GM12878 (cell line): ENCODE data around the gene SLC39A5. TPM values are rescaled to one million over a fixed set of nuclear protein-coding genes. Genes with fewer than 3 reads are reported as not detected.

Source experiments
- BACH1 ChIP-seq: fragments of 450-650 bp; IDR thresholded peaks from 2 replicates; pipeline ENCODE4 v1.6.1; 2017; ENCODE audit warnings: mild to moderate bottlenecking, borderline replicate concordance
- BRCA1 ChIP-seq: IDR thresholded peaks from 2 replicates; pipeline ENCODE4 v1.6.1; 2011; ENCODE audit warnings: low read depth, low read length, improper control_type of control experiment
- ETV6 ChIP-seq, 2 experiments: fragments of 450-650 bp in 1 of 2; IDR thresholded peaks in 1 of 2; conservative IDR thresholded peaks in 1 of 2; 2 replicates each; pipeline ENCODE4 v1.6.1; 2014; ENCODE audit warnings: antibody characterized with exemption in 1 of 2, borderline replicate concordance in 1 of 2, low read depth in 1 of 2, mild to moderate bottlenecking in 1 of 2, moderate library complexity in 1 of 2
- EZH2 ChIP-seq: IDR thresholded peaks from 2 replicates; pipeline ENCODE4 v1.6.1; 2012; ENCODE audit warnings: low read depth, mild to moderate bottlenecking, control low read depth, inconsistent platforms, low read length, borderline replicate concordance; ENCODE audit not compliant: control insufficient read depth
- IRF4 ChIP-seq: IDR thresholded peaks from 2 replicates; pipeline ENCODE4 v1.6.1; 2011; ENCODE audit warnings: low read depth, low read length
- MEF2A ChIP-seq: IDR thresholded peaks from 2 replicates; pipeline ENCODE4 v1.6.1; 2011; ENCODE audit warnings: low read depth, mild to moderate bottlenecking, low read length, moderate library complexity; ENCODE audit not compliant: insufficient read depth
- NR2C2 ChIP-seq: IDR thresholded peaks from 2 replicates; pipeline ENCODE4 v1.6.1; 2011; ENCODE audit warnings: borderline replicate concordance, low read depth; ENCODE audit not compliant: control insufficient read depth, insufficient read length
- PAX5 ChIP-seq: IDR thresholded peaks from 2 replicates; pipeline ENCODE4 v1.6.1; 2011; ENCODE audit warnings: low read depth, low read length, borderline replicate concordance
- POU2F2 ChIP-seq: IDR thresholded peaks from 3 replicates; pipeline ENCODE4 v1.6.1; 2011; ENCODE audit warnings: low read depth, mild to moderate bottlenecking, low read length, borderline replicate concordance
- RCOR1 ChIP-seq: conservative IDR thresholded peaks from 2 replicates; pipeline ENCODE4 v1.6.1; 2012; ENCODE audit warnings: low read depth, low read length, improper control_type of control experiment
- SREBF2 ChIP-seq: IDR thresholded peaks from 2 replicates; pipeline ENCODE4 v1.6.1; 2012; ENCODE audit warnings: mild to moderate bottlenecking, low read length
- SUPT20H ChIP-seq: IDR thresholded peaks from 2 replicates; pipeline ENCODE4 v1.6.1; 2011; ENCODE audit warnings: low read depth, mild to moderate bottlenecking, low read length, moderate library complexity, borderline replicate concordance; ENCODE audit not compliant: control insufficient read depth
- SUZ12 ChIP-seq: fragments of 200-600 bp; sonication (generic); IDR thresholded peaks from one replicate; pipeline ENCODE4 v1.6.1; 2018; ENCODE audit warnings: antibody characterized with exemption, mild to moderate bottlenecking; ENCODE audit not compliant: unreplicated experiment
- YY1 ChIP-seq: IDR thresholded peaks from 2 replicates; pipeline ENCODE4 v1.6.1; 2011; ENCODE audit warnings: low read depth, mild to moderate bottlenecking, low read length
- ZNF207 ChIP-seq: fragments of 450-650 bp; IDR thresholded peaks from 2 replicates; pipeline ENCODE4 v1.6.1; 2014; ENCODE audit warnings: antibody characterized with exemption, mild to moderate bottlenecking, borderline replicate concordance
- polyA plus RNA-seq, 11 experiments: library from polyadenylated mRNA; depleted of rRNA in 4 of 11; unstranded in 6 of 11; stranded (reverse) in 5 of 11; fragments of >200 nt; fragmentation: Nextera tagmentation in 4 of 11; fragmentation: Illumina TruSeq in 1 of 11; extraction: Ambion mirVana in 4 of 11; extraction: Trizol in 1 of 11; gene quantifications; 1 replicate in 1 of 11; 2 replicates in 10 of 11; pipeline versions ENCODE4 v1.2.1 to v1.2.3, GENCODE V29; 2011 to 2016; ENCODE audit warnings: inconsistent platforms in 2 of 11, missing spikeins in 2 of 11, low read depth in 1 of 11
- total RNA-seq, 4 experiments: library from RNA; depleted of rRNA in 3 of 4; stranded (reverse); fragments of >200 nt in 3 of 4; fragmentation: Illumina TruSeq in 1 of 4; extraction: Trizol in 1 of 4; gene quantifications; 2 replicates each; pipeline versions ENCODE4 v1.2.1 to v1.2.3, GENCODE V29; 2013 to 2021
- TF ChIP-seq, protein P1 (sequence below): fragments of 450-650 bp; IDR thresholded peaks from 2 replicates; pipeline ENCODE4 v1.6.1; 2017; ENCODE audit warnings: mild to moderate bottlenecking, low read depth, inconsistent platforms; ENCODE audit not compliant: poor library complexity, severe bottlenecking
- TF ChIP-seq, protein P2 (sequence below): fragments of 150-350 bp; IDR thresholded peaks from 2 replicates; pipeline ENCODE4 v1.6.1; 2014; ENCODE audit warnings: mild to moderate bottlenecking, low read depth, low read length
- TF ChIP-seq, protein P3 (sequence below): IDR thresholded peaks from 2 replicates; pipeline ENCODE4 v1.6.1; 2012; ENCODE audit warnings: low read depth, low read length, improper control_type of control experiment
- TF ChIP-seq, protein P4 (sequence below), 3 experiments: IDR thresholded peaks in 2 of 3; conservative IDR thresholded peaks in 1 of 3; 2 replicates each; pipeline ENCODE4 v1.5.1; 2011; ENCODE audit warnings: low read depth in 3 of 3, low read length in 3 of 3, mild to moderate bottlenecking in 3 of 3, control low read depth in 2 of 3, moderate library complexity in 2 of 3, inconsistent platforms in 1 of 3, mixed read lengths in 1 of 3; ENCODE audit not compliant: control insufficient read depth in 2 of 3, insufficient read depth in 1 of 3; ENCODE audit errors: extremely low read depth in 1 of 3
- TF ChIP-seq, protein P5 (sequence below): fragments of 450-650 bp; IDR thresholded peaks from 2 replicates; pipeline ENCODE4 v1.6.1; 2017; ENCODE audit warnings: borderline replicate concordance

SLC39A5 gene
- total and polyA plus RNA-seq, 10 of the 15 experiments (the other 5 are each of a cell fraction or from before 2014, with no cell fraction given), result 0.15 to 0.56 (median 0.15) TPM; not detected in 7

DNA sequence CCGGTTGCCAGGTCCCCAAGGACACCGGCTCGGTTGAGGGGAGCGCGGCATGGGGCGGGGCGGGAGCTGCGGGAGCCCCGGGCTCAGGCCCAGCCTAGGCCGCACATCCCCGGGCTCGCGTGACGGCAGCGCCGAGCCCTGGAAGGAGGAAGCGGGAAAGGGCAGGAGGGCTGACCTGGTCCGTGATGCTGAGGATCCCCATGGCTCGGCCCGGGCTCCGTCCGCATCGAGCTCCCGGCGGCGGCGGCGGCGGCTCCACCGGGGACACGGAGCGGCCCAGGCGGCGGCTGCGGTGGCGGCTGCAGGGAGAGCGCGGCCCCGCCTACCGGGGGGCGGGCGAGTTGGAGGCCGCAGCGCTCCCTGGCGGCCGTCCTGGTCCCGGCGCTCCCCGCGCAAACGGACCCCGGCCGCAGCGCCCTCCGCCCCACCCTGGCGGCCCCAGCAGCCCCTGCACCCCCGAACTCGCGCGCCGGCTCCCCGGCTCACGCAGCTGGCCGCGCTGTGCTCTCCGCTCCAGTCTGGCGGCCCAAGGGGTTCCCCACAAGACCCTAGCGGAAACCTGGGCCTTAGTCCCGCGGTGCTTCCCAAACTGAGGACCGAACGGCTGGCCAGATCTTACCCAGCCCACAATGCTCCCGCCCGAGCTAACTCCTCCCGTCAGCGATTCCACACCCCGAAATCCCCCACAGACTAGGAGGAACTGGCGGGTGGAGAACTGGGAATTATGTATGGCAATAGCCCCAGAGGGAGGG, 28.4 kb downstream of the SLC39A5 start, which contains the start of gene ANKRD52 (continued):
- peak; percentile 37; the same call in 1 of the 2 replicates for TF ChIP-seq PAX5
- TF ChIP-seq, protein P1, sequence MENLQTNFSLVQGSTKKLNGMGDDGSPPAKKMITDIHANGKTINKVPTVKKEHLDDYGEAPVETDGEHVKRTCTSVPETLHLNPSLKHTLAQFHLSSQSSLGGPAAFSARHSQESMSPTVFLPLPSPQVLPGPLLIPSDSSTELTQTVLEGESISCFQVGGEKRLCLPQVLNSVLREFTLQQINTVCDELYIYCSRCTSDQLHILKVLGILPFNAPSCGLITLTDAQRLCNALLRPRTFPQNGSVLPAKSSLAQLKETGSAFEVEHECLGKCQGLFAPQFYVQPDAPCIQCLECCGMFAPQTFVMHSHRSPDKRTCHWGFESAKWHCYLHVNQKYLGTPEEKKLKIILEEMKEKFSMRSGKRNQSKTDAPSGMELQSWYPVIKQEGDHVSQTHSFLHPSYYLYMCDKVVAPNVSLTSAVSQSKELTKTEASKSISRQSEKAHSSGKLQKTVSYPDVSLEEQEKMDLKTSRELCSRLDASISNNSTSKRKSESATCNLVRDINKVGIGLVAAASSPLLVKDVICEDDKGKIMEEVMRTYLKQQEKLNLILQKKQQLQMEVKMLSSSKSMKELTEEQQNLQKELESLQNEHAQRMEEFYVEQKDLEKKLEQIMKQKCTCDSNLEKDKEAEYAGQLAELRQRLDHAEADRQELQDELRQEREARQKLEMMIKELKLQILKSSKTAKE, result no peak
- no peak; the same call in 2 of the 3 replicates for TF ChIP-seq POU2F2
- TF ChIP-seq, protein P2, sequence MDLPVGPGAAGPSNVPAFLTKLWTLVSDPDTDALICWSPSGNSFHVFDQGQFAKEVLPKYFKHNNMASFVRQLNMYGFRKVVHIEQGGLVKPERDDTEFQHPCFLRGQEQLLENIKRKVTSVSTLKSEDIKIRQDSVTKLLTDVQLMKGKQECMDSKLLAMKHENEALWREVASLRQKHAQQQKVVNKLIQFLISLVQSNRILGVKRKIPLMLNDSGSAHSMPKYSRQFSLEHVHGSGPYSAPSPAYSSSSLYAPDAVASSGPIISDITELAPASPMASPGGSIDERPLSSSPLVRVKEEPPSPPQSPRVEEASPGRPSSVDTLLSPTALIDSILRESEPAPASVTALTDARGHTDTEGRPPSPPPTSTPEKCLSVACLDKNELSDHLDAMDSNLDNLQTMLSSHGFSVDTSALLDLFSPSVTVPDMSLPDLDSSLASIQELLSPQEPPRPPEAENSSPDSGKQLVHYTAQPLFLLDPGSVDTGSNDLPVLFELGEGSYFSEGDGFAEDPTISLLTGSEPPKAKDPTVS, result no peak
- TF ChIP-seq MEF2A, result no peak
- no peak for TF ChIP-seq ETV6 (conservative IDR thresholded peaks at IDR 0.05 in 1 of 2, IDR thresholded peaks at IDR 0.05 in 1 of 2; ENCODE audit: borderline replicate concordance in 1 of 2, low read depth in 1 of 2)
- TF ChIP-seq, protein P3, sequence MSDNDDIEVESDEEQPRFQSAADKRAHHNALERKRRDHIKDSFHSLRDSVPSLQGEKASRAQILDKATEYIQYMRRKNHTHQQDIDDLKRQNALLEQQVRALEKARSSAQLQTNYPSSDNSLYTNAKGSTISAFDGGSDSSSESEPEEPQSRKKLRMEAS, result no peak; the same call in 1 of the 2 replicates
- TF ChIP-seq SUPT20H, result no peak
- TF ChIP-seq BRCA1, result no peak
- TF ChIP-seq SUZ12, result no peak
- TF ChIP-seq NR2C2, result no peak
- TF ChIP-seq IRF4, result no peak
- TF ChIP-seq, protein P4, sequence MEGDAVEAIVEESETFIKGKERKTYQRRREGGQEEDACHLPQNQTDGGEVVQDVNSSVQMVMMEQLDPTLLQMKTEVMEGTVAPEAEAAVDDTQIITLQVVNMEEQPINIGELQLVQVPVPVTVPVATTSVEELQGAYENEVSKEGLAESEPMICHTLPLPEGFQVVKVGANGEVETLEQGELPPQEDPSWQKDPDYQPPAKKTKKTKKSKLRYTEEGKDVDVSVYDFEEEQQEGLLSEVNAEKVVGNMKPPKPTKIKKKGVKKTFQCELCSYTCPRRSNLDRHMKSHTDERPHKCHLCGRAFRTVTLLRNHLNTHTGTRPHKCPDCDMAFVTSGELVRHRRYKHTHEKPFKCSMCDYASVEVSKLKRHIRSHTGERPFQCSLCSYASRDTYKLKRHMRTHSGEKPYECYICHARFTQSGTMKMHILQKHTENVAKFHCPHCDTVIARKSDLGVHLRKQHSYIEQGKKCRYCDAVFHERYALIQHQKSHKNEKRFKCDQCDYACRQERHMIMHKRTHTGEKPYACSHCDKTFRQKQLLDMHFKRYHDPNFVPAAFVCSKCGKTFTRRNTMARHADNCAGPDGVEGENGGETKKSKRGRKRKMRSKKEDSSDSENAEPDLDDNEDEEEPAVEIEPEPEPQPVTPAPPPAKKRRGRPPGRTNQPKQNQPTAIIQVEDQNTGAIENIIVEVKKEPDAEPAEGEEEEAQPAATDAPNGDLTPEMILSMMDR (IDR thresholded peaks at IDR 0.05 in 2 of 3, conservative IDR thresholded peaks at IDR 0.05 in 1 of 3; ENCODE audit: control insufficient read depth in 2 of 3, extremely low read depth in 1 of 3, insufficient read depth in 1 of 3, low read depth in 3 of 3, low read length in 3 of 3), result peak; percentile 54 to 84 (median 57); a peak in 5 of 6 replicates
- peak; percentile 57; the same call in 1 of the 2 replicates for TF ChIP-seq ZNF207
- no peak for TF ChIP-seq EZH2
- no peak for TF ChIP-seq SREBF2
- TF ChIP-seq BACH1, result peak; percentile 94
- TF ChIP-seq RCOR1, result no peak
- peak; percentile 82 for TF ChIP-seq YY1
- TF ChIP-seq, protein P5, sequence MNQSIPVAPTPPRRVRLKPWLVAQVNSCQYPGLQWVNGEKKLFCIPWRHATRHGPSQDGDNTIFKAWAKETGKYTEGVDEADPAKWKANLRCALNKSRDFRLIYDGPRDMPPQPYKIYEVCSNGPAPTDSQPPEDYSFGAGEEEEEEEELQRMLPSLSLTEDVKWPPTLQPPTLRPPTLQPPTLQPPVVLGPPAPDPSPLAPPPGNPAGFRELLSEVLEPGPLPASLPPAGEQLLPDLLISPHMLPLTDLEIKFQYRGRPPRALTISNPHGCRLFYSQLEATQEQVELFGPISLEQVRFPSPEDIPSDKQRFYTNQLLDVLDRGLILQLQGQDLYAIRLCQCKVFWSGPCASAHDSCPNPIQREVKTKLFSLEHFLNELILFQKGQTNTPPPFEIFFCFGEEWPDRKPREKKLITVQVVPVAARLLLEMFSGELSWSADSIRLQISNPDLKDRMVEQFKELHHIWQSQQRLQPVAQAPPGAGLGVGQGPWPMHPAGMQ, result no peak
